ENCODE results near the gene MLYCD.

MLYCD gene

DNA sequence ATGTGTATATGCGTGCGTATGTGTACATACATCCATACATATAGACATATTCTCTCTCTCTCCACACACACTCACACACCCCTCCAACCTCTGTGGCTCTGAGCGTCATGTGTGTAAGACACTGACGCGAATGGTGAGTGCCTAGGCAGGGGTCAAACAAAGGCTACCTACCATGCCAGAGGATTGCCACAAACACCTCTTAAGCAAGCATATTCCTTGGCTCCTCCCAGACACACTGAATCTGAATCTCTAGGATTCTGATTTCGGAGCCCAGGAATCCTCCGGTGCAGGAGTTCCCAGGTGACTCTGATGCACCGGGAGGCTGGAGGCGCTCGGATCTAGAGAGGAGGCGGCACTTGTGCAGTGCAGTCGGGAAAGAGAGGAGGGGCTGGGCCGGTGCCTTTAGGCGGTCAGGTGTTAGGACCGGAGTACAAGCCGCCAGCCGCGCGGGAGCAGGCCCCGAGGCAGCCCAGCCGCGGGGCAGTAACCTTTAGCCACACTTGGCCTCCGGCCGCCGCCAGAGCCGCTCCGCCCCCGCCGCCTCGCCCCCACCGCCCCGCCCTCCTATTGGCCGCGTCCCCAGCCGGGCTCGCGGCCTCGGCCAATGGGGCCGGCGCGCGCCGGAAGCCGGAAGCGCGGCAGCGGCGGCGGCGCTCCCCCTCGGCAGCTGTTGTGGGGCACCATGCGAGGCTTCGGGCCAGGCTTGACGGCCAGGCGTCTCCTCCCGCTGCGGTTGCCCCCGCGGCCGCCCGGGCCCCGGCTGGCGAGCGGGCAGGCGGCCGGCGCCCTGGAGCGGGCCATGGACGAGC lies at the start of gene MLYCD:
Gene MLYCD, plus strand, starts transcription at position 653 of the 809 bp plus-strand sequence. Its CDS starts 30 bp downstream, at position 683.
- peak; percentile 79 for DNase-seq

DNA sequence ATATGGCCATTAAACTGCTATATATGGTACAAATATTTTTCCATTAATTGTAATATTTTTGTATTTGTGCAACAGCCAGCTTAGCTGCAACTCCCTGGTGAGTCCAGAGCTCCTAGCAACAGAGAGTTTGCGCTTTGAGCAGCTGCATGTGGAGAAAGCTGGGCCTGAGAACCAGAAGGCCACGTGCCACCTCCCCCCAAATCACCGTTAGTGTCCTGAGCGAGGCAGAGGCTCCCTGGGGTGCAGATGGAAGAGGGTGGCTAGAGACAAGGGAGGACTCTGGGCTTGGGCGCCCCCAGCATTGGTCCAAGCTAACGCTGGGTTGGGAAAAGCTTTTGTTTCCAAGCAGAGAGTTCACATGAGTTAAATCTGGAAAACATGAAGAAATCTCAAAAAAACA lies 49.5 kb upstream of the MLYCD start:
- no peak for DNase-seq

DNA sequence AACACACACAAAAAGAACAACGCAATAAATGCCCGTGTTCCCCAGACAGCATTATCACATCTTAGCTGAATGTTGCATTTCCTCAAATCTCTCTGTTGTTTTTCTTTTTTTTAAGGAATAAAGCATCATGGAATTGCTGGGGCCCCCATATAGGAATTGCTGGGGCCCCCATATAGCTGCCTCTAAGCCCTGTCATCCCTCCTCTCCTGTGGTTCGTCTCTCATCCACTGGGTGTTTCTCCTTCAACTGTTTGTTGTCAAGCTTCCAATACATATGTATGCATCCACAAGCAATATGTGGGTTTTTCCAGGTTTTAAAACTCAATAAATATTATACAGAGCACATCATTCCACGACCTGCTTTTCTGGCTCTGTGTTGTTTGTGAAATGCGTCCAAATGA lies 48.0 kb upstream of the MLYCD start:
- DNase-seq = no peak

DNA sequence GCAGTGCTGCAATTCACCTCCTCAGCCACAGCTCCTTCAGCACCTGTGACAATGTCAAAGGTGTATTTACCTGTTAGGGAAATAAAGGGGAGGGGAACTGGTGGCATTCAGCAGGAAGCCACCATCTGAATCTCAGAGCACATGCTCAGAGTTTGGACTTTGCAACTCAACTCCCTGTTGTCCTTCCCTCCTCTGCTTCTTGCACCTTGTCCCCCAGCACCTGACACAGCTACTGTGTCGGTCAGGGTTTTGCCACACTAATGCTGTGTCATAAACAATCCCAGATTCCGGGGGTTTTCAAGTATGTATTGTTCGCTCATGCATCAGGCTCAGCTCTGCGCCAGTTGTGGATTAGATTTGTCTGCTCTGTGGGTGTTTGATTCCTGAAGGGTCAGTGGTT lies 47.4 kb upstream of the MLYCD start:
- no peak for DNase-seq

DNA sequence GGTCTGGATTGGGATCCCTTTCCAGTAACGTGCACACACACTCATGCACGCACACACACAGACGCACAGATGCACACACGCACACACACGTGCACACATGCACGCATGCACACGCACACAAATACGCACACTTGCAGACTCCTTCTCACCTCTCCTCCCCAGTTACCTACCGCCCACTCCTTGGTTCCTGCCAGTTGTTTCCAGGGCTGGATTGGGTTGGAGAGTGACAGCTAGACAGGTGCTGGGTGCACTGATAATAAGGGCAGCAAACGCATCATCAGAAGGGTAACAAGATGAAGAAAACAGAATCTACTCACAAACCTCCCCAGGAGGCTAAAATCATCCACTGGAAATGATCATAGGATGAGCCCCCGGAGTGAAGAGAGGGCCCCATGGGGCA lies 46.1 kb upstream of the MLYCD start:
- DNase-seq = no peak

DNA sequence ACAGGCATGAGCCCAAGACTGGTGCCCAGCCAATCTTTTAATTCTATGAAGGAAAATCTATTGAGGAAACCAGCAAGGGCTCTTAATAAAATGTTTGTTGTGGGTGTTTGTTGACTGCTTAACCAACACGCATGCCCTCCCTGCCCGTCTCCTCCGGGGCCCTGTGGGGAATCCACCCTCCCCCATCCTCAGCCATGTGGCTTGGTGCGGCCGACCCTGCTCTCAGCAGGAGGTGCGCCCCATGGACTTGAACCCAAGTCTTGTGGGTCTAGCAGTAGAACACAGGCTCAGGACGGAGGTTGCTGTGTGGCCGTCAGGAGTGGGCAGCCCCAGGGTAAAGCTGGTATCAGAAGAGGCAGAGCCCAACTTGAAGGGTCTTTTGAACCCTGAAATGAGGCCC lies 45.1 kb upstream of the MLYCD start:
- DNase-seq = no peak

DNA sequence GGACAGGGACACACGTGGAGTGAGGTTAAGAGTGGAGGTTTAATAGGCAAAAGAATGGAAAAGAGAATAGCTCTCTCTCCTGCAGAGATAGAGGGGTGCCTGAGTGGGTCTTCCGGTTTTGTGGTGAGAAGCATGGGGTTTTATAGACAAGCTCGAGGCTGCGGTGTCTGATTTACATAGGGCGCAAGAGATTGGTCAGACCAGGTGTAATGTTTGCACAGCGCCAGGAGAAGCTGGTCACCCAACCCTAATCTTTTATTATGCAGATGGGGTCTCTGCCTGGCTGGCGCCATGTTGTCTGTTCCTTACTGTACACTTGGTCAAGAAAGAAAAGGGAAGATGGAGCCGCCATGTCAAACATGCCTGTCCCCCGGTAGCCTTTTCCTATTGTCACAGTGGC lies 44.5 kb upstream of the MLYCD start:
- no peak for DNase-seq

DNA sequence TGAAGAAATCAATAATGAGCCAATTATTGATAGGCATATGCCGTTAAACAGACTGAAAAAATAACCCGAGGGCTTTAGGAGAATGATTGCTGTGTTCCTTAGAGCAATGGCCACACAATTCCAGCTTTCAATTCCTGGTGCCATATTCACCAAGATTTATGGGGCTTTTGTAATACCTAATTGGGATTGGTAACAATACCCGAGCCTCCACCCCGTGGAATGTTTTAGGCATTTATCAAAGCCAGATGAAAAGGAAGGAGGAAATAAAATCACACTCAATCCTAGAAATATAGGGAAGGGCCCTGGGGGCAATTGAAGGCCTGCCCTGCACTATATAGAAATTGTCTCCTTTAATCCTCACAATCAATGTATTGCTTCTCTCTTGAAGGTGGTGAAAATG lies 42.1 kb upstream of the MLYCD start:
- DNase-seq = no peak

DNA sequence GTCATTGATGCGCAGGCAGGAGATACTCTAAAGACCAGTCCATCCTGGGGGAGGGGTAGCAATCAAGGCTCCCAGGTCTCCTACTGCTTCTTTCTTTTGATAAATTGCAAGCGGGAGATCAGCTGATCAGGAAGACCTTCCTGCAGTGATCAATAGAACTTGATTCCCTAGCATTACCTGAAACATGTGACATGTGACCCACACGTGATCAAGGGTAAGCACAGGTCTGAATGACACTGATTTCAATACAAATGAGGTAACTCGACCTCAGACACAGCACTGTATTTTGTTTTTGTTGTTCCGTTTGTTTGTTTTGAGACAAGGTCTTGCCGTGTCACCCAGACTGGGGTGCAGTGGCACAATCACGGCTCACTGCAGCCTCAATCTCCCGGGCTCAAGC lies 39.6 kb upstream of the MLYCD start:
- no peak for DNase-seq

DNA sequence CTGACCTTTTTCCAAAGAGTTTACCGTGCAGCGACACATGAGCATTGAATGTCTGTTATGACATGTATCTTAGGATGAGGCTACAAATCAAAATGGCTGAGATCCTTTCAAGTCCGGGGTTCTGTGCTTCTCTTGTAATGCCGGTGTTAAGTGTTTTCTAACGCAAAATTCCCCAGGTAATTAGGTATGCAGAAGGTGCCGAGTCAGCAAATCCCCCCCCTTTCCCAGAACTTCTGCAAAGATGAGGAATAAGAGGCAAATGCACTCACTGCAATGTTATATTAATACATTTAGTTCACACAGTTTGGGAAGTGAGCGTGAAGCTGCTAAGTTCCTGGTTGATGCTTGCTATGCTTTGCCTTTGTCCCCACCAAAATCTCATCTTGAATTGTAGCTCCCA lies 36.3 kb upstream of the MLYCD start:
- no peak for DNase-seq

DNA sequence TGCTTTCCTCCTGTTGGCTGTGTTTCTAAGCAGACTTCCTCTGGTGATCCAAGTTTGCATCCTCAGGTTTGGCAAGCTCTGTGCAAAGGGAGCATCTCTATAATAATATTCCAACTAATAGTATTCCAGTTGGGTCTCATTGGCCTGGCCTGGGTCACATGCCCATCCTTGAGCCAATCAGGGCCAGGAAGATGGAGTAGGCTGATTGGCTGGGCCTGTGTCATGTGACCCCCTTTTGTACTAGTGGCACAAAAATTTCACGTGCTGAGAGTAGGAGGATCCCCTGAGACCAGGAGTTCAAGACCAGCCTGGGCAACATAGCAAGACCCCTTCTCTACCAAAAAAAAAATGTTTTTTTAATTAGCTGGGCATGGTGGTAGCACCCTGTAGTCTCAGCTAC lies 35.2 kb upstream of the MLYCD start:
- DNase-seq = no peak

DNA sequence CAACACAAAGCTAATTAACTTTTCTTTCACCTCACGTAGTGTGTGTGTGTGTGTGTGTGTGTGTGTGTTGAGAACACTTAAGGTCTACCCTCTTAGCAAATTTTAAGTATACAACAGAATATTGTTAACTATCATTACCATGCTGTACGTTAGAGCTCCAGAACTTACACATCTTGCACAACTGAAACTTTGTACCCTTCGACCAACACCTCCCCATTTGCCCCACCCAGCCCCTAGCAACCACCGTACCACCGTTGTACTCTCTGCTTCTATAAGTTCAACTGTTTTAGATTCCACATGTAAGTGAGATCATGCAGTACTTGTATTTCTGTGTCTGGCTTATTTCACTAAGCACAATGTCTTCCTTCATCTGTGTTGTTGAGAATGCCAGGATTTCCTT lies 28.1 kb upstream of the MLYCD start:
- DNase-seq = no peak

DNA sequence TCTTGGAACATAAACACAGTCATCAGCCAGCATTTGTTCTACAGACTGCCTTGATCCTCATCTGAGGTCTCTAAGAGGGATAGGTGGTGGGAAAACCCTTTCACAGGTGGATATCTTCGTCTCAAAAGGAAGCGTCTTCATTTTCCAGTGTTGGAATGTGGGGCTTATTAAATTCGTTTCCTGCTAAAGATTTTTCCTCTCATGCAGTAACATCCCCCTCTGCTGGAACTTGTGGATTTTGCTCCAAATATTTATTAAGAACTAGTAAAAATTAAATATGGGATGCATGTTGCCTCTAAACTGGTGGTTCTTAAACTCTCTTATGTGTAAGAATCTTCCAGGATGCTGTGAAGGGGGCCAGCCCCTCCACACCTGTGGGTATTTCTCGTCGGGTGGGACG lies 20.1 kb upstream of the MLYCD start:
- DNase-seq = no peak

DNA sequence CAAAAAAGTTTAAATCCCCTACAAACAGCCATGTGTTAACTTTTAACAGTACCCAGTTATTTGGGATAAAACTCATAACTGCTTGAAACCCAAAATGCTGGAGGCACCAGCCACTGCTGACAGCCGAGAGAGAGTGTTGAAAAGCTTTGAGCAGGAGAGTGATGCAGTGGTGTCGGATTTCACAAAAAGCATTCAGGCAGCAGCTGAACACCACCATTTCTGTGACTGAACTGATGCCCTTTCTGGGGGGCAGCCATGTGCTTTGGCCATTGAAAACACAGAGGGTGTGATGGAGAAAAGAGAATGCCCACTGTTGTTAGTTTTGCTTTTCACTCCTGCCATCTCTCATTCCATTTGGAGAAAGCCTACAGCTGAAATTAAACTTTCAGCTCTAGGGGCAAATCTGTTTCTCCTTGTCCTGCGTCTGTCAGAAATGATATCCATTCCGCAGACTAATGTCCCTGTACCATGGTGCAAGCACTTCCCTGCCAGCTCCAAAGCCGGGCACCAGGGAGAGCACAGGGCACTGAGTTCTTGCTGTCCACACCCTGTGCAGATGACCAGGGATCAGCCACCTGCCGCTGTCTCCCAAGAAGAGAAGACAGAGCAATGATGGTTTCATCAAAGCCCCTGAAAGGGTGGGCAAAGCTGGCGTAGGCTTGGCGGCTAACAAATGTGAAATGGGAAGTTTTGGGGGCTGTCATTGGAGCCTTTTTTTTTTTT lies 16.6 kb upstream of the MLYCD start:
- DNase-seq = no peak

DNA sequence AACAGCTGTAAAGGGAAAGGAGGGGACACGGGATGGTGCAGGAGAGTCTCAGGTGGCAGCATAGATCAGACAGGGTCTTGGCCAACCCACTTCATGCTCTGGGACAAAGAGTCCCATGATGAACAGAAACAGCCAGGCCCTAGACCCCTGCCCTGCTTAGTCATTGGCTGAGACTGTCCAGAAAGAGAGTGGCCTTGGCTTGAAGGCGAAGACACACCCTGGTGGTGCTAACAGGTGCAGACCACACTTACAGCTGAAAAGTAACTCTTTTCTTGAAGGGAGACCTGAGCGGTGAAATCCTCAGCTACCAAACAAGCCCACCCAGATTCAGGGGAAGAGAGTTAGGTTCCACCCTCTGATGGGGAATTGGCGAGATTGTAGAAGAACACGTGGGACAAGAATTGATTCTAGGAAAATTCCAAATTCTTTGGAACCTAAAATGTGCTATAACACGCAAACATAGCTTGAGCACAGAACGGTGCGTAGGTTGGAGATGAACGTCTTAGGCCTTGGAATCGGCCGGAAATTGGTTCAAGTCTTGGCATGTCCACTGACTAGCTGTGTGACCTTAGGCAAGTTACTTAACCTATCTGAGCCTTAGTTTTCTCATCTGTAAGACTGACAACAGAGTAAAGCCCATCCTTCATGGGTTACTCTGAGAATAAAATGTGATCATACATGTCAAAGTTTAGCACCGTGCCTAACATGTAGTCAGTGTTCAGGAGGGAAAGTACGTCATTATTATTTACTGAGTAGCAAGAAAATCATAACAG lies 12.5 kb upstream of the MLYCD start:
- no peak for DNase-seq

DNA sequence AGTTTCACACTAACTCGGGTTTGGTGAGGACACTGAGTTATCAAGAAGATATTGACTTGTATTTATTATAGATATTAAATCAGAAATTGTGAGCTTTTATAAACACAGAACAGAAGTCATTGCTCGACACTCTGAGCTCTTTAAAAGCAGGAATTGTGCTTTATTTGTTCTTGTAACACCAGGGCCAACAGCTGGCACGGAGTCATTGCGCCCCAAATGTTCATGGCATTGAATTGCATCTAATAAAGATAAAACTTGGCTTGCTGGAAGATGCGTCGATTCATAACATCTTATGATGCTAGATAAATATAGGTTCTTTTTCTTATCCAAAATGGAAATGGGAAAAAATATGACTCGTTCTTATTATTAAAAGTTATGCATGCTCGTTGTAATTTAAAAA lies 11.8 kb upstream of the MLYCD start:
- DNase-seq = no peak

DNA sequence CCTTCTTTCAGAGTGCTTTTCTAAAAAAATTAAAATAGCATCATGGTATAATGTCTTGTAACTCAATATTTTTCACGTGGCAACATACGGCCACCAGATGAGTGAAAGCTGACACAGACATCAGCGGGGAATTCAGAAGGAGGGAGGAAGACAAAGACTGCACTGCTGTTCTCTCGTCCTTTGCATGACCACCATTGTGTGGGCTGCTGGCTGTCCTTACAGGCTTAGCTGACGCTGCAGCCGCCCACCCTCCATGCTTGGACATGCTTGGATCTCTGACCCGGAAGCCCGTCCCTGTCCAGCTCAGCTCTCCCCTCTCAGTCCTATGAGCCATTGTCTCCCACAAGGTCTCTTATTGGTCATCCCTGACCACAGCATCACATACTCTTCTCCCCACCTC lies 11.4 kb upstream of the MLYCD start:
- DNase-seq = no peak

DNA sequence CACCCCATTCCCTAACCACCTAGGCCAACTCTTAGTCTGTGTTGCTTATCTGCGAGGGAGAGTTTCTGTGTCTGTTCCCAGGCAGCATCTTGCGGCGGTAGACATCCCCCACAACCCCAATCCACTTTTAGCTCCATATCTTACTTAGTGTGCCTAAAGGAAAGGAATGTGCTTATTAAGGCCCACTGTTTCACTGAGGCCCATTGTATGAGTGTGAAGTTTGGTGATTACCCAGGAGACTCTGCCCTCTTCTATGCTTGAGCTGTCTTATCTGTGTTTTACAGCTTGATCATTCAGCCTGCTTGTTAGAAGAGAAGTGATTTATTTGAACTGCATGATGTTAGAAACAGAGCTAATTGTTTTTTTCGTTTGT lies 10.3 kb upstream of the MLYCD start:
- no peak for DNase-seq

DNA sequence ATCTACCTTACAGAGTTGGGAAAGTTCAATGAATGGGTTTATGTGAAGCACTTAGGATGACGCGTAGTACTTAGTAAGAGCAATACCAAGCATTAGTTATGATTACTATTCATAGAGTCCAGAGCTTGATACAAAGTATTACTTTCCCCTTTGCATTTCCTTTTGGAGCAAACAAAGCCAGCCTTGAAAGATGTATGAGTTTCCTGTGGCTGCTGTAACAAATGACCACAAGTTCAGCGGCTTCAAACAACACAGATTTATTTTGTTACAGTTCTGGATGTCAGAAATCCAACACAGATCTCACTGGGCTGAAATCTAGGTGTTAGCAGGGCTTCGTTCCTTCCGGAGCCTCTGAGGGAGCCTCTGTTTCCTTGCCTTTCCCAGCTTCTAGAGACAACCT lies 8.6 kb upstream of the MLYCD start:
- DNase-seq = no peak

DNA sequence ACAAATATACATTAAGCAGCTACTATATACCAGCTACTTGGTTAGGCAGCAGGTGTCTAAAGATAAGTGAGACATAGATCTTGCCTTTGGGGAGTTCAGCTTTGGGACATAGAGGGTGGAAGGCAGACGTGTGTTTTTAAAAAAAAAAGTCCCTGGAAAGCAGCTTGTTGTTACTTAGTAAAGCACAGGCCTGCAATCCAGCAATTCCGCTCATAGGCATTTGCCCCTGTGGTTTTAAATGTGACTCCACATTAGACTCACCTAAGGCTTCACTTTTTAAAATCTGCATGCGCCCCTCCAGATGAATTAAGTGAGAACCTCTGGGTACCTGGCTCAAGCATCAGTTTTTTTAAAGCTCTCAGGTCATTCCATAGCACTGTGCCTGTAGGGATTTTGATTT lies 7.2 kb upstream of the MLYCD start:
- no peak for DNase-seq

DNA sequence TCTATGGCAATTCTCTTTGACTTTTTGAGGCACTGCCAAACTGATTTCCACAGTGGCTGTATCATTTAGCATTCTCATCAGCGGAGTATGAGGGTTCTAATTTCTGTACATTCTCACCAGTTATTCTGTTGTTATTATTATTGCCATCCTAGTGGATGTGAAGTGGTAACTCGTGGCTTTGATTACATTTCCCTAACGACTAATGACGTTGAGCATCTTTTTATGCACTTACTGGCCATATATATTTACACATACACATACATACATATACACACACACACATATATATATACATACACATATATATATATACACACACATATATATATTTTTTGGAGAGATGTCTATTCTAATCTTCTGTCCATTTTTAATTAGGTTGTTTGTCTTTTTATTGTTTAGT lies 3.7 kb upstream of the MLYCD start:
- DNase-seq = no peak

DNA sequence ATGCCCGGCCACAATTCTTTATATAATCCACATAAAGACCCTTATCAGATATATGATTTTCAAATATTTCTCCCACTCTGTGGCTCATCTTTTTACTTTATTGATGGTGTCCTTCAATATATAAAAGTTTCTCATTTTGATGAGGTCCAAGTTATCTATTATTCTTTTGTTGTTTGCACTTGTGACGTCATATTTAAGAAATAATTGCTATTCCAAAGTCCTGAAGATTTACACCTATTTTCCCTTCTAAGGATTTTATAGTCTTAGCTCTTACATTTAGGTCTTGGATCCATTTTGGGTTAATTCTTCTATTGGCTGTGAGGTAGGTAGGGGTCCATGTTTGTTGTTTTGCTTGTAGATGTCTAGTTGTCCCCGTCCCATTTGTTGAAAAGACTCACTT lies 3.0 kb upstream of the MLYCD start:
- DNase-seq = no peak

DNA sequence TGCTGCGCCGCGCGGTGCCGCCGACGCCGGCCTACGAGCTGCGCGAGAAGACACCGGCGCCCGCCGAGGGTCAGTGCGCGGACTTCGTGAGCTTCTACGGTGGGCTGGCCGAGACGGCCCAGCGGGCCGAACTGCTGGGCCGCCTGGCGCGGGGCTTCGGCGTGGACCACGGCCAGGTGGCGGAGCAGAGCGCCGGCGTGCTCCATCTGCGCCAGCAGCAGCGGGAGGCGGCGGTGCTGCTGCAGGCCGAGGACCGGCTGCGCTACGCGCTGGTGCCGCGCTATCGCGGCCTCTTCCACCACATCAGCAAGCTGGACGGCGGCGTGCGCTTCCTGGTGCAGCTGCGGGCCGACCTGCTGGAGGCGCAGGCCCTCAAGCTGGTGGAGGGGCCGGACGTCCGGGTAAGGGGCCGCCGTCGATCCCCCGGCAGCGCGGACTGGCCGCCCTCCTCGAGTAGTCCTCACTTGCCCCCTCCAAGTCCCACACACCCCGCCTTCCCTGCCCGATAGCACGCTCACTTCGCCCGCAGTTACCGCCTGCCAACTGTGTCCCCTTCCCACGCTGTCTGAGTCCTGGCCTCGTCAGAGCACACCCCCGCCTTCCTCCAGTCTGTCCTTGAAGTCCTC lies 470 bp downstream of the MLYCD start:
- peak; percentile 50 for DNase-seq

All from CD4-positive, alpha-beta T cell treated with Interleukin-17A for 4 hours (primary cell).